ENCODE measurements around the gene SLFNL1.

SLFNL1 gene

GRCh38 chr1:41015281-41015896, 6.1 kb downstream of the SLFNL1 start:
- no peak for DNase-seq (ENCODE audit: low read depth)
- TF ChIP-seq, protein P1, sequence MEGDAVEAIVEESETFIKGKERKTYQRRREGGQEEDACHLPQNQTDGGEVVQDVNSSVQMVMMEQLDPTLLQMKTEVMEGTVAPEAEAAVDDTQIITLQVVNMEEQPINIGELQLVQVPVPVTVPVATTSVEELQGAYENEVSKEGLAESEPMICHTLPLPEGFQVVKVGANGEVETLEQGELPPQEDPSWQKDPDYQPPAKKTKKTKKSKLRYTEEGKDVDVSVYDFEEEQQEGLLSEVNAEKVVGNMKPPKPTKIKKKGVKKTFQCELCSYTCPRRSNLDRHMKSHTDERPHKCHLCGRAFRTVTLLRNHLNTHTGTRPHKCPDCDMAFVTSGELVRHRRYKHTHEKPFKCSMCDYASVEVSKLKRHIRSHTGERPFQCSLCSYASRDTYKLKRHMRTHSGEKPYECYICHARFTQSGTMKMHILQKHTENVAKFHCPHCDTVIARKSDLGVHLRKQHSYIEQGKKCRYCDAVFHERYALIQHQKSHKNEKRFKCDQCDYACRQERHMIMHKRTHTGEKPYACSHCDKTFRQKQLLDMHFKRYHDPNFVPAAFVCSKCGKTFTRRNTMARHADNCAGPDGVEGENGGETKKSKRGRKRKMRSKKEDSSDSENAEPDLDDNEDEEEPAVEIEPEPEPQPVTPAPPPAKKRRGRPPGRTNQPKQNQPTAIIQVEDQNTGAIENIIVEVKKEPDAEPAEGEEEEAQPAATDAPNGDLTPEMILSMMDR (IDR thresholded peaks at IDR 0.05; ENCODE audit: control insufficient read depth, extremely low read depth, insufficient read depth) = no peak

GRCh38 chr1:41014871-41015270, 6.7 kb downstream of the SLFNL1 start:
- DNase-seq (ENCODE audit: low read depth) = no peak
- H3K4me3 ChIP-seq (ENCODE audit: low read depth, low read length) = no peak overlapping the region
- TF ChIP-seq, protein P1 (IDR thresholded peaks at IDR 0.05; ENCODE audit: control insufficient read depth, extremely low read depth, insufficient read depth) = no peak

More at GRCh38 chr1:41015281-41015896, 6.1 kb downstream of the SLFNL1 start:
- H3K4me3 ChIP-seq (ENCODE audit: low read depth, low read length) = no peak overlapping the region

- TF ChIP-seq, protein P1 (IDR thresholded peaks at IDR 0.05; ENCODE audit: control insufficient read depth, extremely low read depth, insufficient read depth) = no peak
- DNase-seq (ENCODE audit: low read depth) = no peak
- no peak overlapping the region for H3K4me3 ChIP-seq (ENCODE audit: low read depth, low read length)
Observed at GRCh38 chr1:41013796-41014195, 7.7 kb downstream of the SLFNL1 start.

DNA sequence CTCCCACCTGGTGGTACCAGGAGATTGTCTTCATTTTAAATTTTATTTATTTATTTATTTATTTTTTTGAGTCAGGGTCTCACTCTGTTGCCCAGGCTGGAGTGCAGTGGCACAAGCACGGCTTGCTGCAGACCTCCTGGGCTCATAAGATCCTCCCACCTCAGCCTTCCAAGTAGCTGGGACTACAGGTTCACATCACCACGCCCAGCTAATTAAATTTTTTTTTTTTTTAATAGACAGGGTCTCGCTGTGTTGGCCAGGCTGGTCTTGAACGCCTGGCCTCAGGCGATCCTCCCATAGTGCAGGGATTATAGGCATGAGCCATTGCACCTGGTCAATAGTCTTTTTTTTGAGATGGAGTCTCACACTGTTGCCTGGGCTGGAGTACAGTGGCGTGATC, 8.5 kb downstream of the SLFNL1 start:
- H3K4me3 ChIP-seq (ENCODE audit: low read depth, low read length) = no peak overlapping the region
- TF ChIP-seq, protein P1 (IDR thresholded peaks at IDR 0.05; ENCODE audit: control insufficient read depth, extremely low read depth, insufficient read depth) = no peak
- DNase-seq (ENCODE audit: low read depth) = no peak

GRCh38 chr1:41010345-41010744, 11.2 kb downstream of the SLFNL1 start:
- TF ChIP-seq, protein P1 (IDR thresholded peaks at IDR 0.05; ENCODE audit: control insufficient read depth, extremely low read depth, insufficient read depth) = no peak
- H3K4me3 ChIP-seq (ENCODE audit: low read depth, low read length) = no peak overlapping the region
- DNase-seq (ENCODE audit: low read depth) = no peak

DNA sequence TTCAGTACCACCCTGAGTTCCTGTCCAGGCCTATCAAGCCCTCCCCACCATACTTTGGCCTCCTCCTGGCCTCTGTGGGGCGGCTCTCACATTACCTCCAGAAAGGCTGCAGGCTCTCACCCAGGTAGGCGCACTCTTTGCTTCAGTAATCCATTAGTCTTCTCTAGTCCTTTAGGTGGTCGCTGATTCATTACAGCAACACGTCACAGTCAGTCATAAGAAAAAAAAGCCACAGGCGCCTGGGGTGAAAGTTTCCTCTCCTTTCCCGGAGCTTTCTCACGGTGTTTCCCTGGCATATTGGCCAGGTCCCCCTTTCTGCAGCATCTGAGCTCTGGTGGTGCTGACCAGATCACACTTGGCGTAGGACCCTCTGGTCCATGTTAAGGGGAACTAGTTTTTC, 12.1 kb downstream of the SLFNL1 start:
- TF ChIP-seq, protein P1 (IDR thresholded peaks at IDR 0.05; ENCODE audit: control insufficient read depth, extremely low read depth, insufficient read depth) = no peak
- DNase-seq (ENCODE audit: low read depth) = no peak

More for the DNA sequence above, 12.1 kb downstream of the SLFNL1 start:
- H3K4me3 ChIP-seq (ENCODE audit: low read depth, low read length) = no peak overlapping the region

All from LNCaP clone FGC (cell line).